ENCODE measurements around the gene NUAK2. TPM values are rescaled to one million over a fixed set of nuclear protein-coding genes. Genes with fewer than 3 reads are reported as not detected.
A peak's percentile ranks its signal among the peaks of the same experiment; 100 is the strongest.

The NUAK2 gene
- total RNA-seq, 1 donor from 2014 or later, result 3.3 TPM

DNA sequence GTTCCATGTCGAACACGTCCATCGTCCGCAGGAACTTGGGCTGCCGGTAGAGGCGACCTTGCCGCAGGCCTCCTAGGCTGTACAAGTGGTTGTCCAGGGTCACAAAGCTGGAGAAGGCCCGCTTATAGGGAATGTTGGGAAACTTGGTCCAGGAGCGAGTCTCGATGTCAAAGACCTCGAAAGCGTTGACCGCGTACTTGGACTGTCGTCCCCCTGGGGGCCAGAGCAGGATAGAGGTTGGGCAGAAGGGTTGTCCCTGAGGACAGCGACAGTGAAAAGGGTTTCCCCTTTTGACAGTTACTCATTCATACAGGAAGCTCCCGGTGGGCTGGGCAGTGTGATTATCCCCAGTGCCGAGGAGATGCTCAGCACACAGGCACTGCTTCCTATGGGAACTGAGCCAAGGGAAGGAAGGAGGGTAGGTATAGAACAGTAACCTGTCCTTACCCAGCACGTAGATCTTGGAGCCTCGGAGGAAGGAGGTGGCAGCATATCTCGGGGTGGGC is 17.7 kb upstream of the NUAK2 start:
- Mint-ChIP-seq H3K9me3 (ENCODE audit: low read depth) (no peaks in the 10 kb centered on the region), H3K4me1 (ENCODE audit: low read depth) (peaks cover 2% of the 10 kb centered on the region), H3K27ac (ENCODE audit: unreplicated experiment) (no peak overlapping the region), H3K36me3 (ENCODE audit: low read depth) (no peaks in the 10 kb centered on the region), H3K27me3 (ENCODE audit: low read depth) (peaks cover 7% of the 10 kb centered on the region), H3K4me3 (ENCODE audit: unreplicated experiment) (no peak overlapping the region)
- TF ChIP-seq, protein P1, sequence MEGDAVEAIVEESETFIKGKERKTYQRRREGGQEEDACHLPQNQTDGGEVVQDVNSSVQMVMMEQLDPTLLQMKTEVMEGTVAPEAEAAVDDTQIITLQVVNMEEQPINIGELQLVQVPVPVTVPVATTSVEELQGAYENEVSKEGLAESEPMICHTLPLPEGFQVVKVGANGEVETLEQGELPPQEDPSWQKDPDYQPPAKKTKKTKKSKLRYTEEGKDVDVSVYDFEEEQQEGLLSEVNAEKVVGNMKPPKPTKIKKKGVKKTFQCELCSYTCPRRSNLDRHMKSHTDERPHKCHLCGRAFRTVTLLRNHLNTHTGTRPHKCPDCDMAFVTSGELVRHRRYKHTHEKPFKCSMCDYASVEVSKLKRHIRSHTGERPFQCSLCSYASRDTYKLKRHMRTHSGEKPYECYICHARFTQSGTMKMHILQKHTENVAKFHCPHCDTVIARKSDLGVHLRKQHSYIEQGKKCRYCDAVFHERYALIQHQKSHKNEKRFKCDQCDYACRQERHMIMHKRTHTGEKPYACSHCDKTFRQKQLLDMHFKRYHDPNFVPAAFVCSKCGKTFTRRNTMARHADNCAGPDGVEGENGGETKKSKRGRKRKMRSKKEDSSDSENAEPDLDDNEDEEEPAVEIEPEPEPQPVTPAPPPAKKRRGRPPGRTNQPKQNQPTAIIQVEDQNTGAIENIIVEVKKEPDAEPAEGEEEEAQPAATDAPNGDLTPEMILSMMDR (IDR thresholded peaks at IDR 0.05), result no peak
- no peak for DNase-seq (ENCODE audit: low spot score)

DNA sequence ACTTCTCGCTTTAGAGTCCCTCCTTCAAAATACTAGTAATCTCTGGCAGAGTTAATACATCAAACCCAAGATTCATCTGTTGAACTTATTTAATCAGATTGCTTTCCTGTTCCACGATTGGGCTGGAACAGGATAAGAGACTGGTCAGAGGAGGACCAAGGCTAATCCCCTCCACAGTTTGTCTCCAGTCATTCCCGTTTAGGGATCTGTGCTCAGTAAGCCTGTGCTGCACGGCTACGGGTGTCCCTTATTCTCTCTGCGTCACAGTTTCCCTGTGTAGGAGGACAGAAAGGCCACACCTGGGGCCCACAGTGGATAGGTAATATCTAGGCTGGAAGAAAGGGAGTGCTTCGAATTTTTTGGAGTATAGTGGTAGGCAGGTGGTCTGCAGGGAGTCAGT is 16.5 kb upstream of the NUAK2 start:
- Mint-ChIP-seq H3K36me3 (ENCODE audit: low read depth) (no peaks in the 10 kb centered on the region), H3K27me3 (ENCODE audit: low read depth) (peaks cover 10% of the 10 kb centered on the region), H3K9me3 (ENCODE audit: low read depth) (no peaks in the 10 kb centered on the region), H3K27ac (ENCODE audit: unreplicated experiment) (no peak overlapping the region), H3K4me1 (ENCODE audit: low read depth) (no peaks in the 10 kb centered on the region), H3K4me3 (ENCODE audit: unreplicated experiment) (no peak overlapping the region)
- DNase-seq (ENCODE audit: low spot score), result no peak
- TF ChIP-seq, protein P1 (IDR thresholded peaks at IDR 0.05), result no peak

DNA sequence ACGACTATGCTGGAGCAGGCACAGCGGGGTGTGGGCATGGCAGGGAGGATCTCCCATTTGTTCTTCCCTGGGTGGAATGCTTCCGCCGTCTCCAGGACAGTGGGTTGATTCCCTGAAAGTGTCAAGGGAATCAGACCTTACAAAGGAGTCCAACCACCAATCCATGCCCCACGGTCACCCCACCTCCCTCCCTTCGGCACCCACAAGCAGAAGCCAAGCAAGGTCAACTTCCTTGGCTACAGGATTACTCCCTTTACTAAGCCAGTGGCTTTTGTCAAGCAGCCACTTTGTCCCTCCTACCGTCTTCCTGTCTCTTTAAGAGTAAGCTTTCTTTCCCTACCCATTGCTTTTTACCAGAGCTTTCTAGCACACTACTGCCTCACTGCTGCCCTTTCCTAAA is 15.9 kb upstream of the NUAK2 start:
- H3K27ac Mint-ChIP-seq (ENCODE audit: unreplicated experiment), result no peak overlapping the region
- peaks cover 10% of the 10 kb centered on the region for H3K27me3 Mint-ChIP-seq (ENCODE audit: low read depth)
- no peaks in the 10 kb centered on the region for H3K36me3 Mint-ChIP-seq (ENCODE audit: low read depth)
- H3K9me3 Mint-ChIP-seq (ENCODE audit: low read depth), result no peaks in the 10 kb centered on the region
- no peak for DNase-seq (ENCODE audit: low spot score)
- TF ChIP-seq, protein P1 (IDR thresholded peaks at IDR 0.05), result no peak
- H3K4me1 Mint-ChIP-seq (ENCODE audit: low read depth), result no peaks in the 10 kb centered on the region
- no peak overlapping the region for H3K4me3 Mint-ChIP-seq (ENCODE audit: unreplicated experiment)

DNA sequence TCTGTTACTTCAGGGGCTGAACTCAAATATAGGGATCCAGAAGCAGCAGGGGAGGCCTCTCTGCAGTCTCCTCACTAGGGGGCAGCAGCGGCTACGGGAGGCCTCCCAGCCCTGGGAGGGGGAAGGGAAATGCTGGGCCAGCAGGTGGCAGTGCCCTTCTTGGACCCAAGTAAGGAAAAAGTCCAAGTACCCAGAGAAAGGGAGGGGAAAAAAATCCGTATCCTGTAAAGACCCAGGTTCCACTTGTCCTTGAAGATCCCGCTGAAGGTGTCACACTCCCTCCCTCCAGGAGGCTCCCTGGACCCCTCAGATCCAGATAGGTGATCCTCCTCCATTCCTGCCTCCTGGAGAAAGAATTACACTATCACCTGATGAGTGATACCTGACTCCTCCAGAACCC is 14.1 kb upstream of the NUAK2 start:
- Mint-ChIP-seq H3K27ac (ENCODE audit: unreplicated experiment) (no peak overlapping the region), H3K9me3 (ENCODE audit: low read depth) (no peaks in the 10 kb centered on the region), H3K36me3 (ENCODE audit: low read depth) (no peaks in the 10 kb centered on the region), H3K27me3 (ENCODE audit: low read depth) (peaks cover 12% of the 10 kb centered on the region), H3K4me1 (ENCODE audit: low read depth) (no peaks in the 10 kb centered on the region), H3K4me3 (ENCODE audit: unreplicated experiment) (no peak overlapping the region)
- no peak for DNase-seq (ENCODE audit: low spot score)
- TF ChIP-seq, protein P1 (IDR thresholded peaks at IDR 0.05), result peak; percentile 99

DNA sequence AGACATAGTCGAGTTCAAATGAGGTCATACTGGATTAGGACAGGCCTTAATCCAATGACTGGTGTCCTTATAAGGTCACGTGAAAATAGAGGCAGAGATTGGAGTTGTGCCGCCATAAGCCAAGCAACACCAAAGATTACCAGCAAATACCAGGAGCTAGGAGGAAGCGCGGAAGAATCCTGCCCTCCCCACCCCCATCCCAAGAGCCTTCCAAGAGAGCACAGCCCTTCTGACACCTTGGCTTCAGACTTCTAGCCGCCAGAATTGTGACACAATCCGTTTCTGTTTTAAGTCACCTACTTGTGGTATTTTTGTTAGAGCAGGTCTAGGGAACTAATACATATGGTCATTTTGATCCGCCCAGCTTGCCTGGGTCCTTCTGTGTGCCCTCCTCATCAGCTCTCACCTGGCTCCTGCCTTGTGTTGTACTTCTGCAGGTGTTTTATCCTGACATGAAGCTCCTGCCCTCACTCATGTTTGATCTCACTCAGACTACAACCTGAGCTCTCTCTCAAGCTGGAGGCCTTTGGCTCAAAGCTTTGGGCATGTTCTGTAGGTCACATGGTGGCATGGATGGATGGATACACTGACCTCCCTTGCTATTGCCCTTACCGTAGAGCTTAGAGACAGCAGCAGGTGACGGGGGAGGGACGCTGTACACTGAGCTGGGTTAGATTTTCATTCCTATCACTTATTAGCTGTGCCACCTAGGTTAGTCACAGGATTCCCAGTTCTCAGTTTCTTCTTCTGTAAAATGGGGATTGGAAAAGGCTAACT is 10.7 kb upstream of the NUAK2 start:
- no peak overlapping the region for H3K4me3 Mint-ChIP-seq (ENCODE audit: unreplicated experiment)
- no peaks in the 10 kb centered on the region for H3K9me3 Mint-ChIP-seq (ENCODE audit: low read depth)
- DNase-seq (ENCODE audit: low spot score), result no peak
- no peaks in the 10 kb centered on the region for H3K4me1 Mint-ChIP-seq (ENCODE audit: low read depth)
- no peaks in the 10 kb centered on the region for H3K36me3 Mint-ChIP-seq (ENCODE audit: low read depth)
- no peak overlapping the region for H3K27ac Mint-ChIP-seq (ENCODE audit: unreplicated experiment)
- H3K27me3 Mint-ChIP-seq (ENCODE audit: low read depth), result peaks cover 16% of the 10 kb centered on the region
- TF ChIP-seq, protein P1 (IDR thresholded peaks at IDR 0.05), result no peak

All from chondrocyte (in vitro differentiated cells).